Right ventricle myocardium inferior (tissue), 1 donor: ENCODE data around the gene EXOG. TPM values are rescaled to one million over a fixed set of nuclear protein-coding genes. Genes with fewer than 3 reads are reported as not detected.

ENCODE experiments used
- ATAC-seq: fragments of 200-7000 bp; cut with Tn5 transposase; one replicate; pipeline ENCODE4 v1.9.1; 2020; ENCODE audit warnings: mild to moderate bottlenecking, moderate library complexity
- DNase-seq: peaks from one replicate; pipeline ENCODE4 v3.0.0; 2021; ENCODE audit errors: missing footprints
- intact Hi-C: fragments of 100-400 bp; cut with DNase I; formaldehyde crosslinking; loops from one replicate; pipeline ENCODE4 v1.11.0; 2022
- total RNA-seq: library from RNA; stranded (reverse); fragmentation: NEBNext Ultra II Directional; extraction: Animal tissue kit (Norgen Biotek cat#: 25700); gene quantifications from one replicate; pipeline ENCODE4 v1.2.1, GENCODE V29; 2021
- donor health status: DM: no; HTN: yes; CAD: no; lungs with severe emphysema.

Gene EXOG
- total RNA-seq, 1 donor from 2014 or later: 26.0 TPM

- intact Hi-C loops: loop anchor here (10.0 kb wide), 1 partner anchor 465 kb away; no protein-coding TSS in a partner anchor
- DNase-seq (no peak), ATAC-seq (no peak)
Measured at GRCh38 chr3:38469852-38470251, 26.3 kb upstream of the EXOG start.

GRCh38 chr3:38471260-38471857, 24.8 kb upstream of the EXOG start:
- ATAC-seq: no peak
- no peak for DNase-seq
- intact Hi-C loops: loop anchor here (10.0 kb wide), 1 partner anchor 467 kb away; no protein-coding TSS in a partner anchor

- no peak for DNase-seq
- ATAC-seq: no peak
- intact Hi-C loops: loop anchor here (10.0 kb wide), 1 partner anchor 468 kb away; no protein-coding TSS in a partner anchor
Measured at GRCh38 chr3:38472342-38472741, 23.8 kb upstream of the EXOG start.

GRCh38 chr3:38473229-38473628, 22.9 kb upstream of the EXOG start:
- no peak for DNase-seq
- ATAC-seq: peak; percentile 18
- intact Hi-C loops: loop anchor here (10.0 kb wide), 1 partner anchor 468 kb away; no protein-coding TSS in a partner anchor

GRCh38 chr3:38474928-38475605, 21.1 kb upstream of the EXOG start:
- DNase-seq: no peak
- ATAC-seq: no peak
- intact Hi-C loops: loop anchor here (10.0 kb wide), 1 partner anchor 470 kb away; no protein-coding TSS in a partner anchor

- ATAC-seq: no peak
- intact Hi-C loops: loop anchor here (10.0 kb wide), 1 partner anchor 471 kb away; no protein-coding TSS in a partner anchor
- DNase-seq: no peak
Measured at GRCh38 chr3:38475716-38476115, 20.4 kb upstream of the EXOG start.

- intact Hi-C loops: loop anchor here (10.0 kb wide), 1 partner anchor 471 kb away; no protein-coding TSS in a partner anchor
- no peak for ATAC-seq
- DNase-seq: no peak
Measured at GRCh38 chr3:38476157-38476756, 19.9 kb upstream of the EXOG start.

GRCh38 chr3:38477057-38477820, 18.9 kb upstream of the EXOG start:
- intact Hi-C loops: loop anchor here (10.0 kb wide), 1 partner anchor 472 kb away; no protein-coding TSS in a partner anchor
- DNase-seq: no peak
- no peak for ATAC-seq

GRCh38 chr3:38477839-38478450, 18.2 kb upstream of the EXOG start:
- DNase-seq (no peak), ATAC-seq (no peak)
- intact Hi-C loops: loop anchor here (10.0 kb wide), 1 partner anchor 473 kb away; no protein-coding TSS in a partner anchor

GRCh38 chr3:38478901-38479300, 17.2 kb upstream of the EXOG start:
- intact Hi-C loops: loop anchor here (10.0 kb wide), 1 partner anchor 474 kb away; no protein-coding TSS in a partner anchor
- DNase-seq (no peak), ATAC-seq (no peak)

- ATAC-seq (peak; percentile 78), DNase-seq (peak; percentile 76)
- intact Hi-C loops: loop anchor here (2.0 to 10.0 kb wide), 3 partner anchors 133 to 475 kb away; partner anchors contain the start of gene XYLB
Measured at GRCh38 chr3:38479431-38480092, 16.6 kb upstream of the EXOG start.

GRCh38 chr3:38480093-38480445, 16.1 kb upstream of the EXOG start:
- DNase-seq: no peak
- intact Hi-C loops: loop anchor here (2.0 to 5.0 kb wide), 2 partner anchors 133 to 363 kb away; partner anchors contain the start of gene XYLB
- no peak for ATAC-seq

- DNase-seq (no peak), ATAC-seq (no peak)
- intact Hi-C loops: loop anchor here (2.0 to 5.0 kb wide), 2 partner anchors 134 to 364 kb away; partner anchors contain the start of gene XYLB
Measured at GRCh38 chr3:38480930-38481329, 15.2 kb upstream of the EXOG start.

GRCh38 chr3:38482951-38483350, 13.2 kb upstream of the EXOG start:
- ATAC-seq: no peak
- no peak for DNase-seq
- intact Hi-C loops: loop anchor here (5.0 kb wide), 1 partner anchor 366 kb away; no protein-coding TSS in a partner anchor

GRCh38 chr3:38487323-38487722, 8.8 kb upstream of the EXOG start:
- intact Hi-C loops: loop anchor here (5.0 kb wide), 1 partner anchor 35 kb away; the partner anchor contains the start of gene ACVR2B
- DNase-seq: no peak
- ATAC-seq: no peak

GRCh38 chr3:38488949-38489348, 7.2 kb upstream of the EXOG start:
- DNase-seq: no peak
- intact Hi-C loops: loop anchor here (5.0 kb wide), 1 partner anchor 37 kb away; the partner anchor contains the start of gene ACVR2B
- no peak for ATAC-seq

- intact Hi-C loops: loop anchor here (5.0 kb wide), 1 partner anchor 37 kb away; the partner anchor contains the start of gene ACVR2B
- DNase-seq (no peak), ATAC-seq (no peak)
Measured at GRCh38 chr3:38489766-38490165, 6.4 kb upstream of the EXOG start.
